ENCODE data around the gene NEURL2.

NEURL2 gene

GRCh38 chr20:45897289-45897688 lies 6.3 kb upstream of the NEURL2 start:
- H3K4me3 ChIP-seq (ENCODE audit: low read length): no peak overlapping the region
- no peak for TF ChIP-seq ZNF274 (IDR thresholded peaks at IDR 0.05; ENCODE audit: low read depth, low read length)

GRCh38 chr20:45896641-45897161 lies 5.7 kb upstream of the NEURL2 start:
- H3K4me3 ChIP-seq (ENCODE audit: low read length): no peak overlapping the region
- no peak for TF ChIP-seq ZNF274 (IDR thresholded peaks at IDR 0.05; ENCODE audit: low read depth, low read length)

DNA sequence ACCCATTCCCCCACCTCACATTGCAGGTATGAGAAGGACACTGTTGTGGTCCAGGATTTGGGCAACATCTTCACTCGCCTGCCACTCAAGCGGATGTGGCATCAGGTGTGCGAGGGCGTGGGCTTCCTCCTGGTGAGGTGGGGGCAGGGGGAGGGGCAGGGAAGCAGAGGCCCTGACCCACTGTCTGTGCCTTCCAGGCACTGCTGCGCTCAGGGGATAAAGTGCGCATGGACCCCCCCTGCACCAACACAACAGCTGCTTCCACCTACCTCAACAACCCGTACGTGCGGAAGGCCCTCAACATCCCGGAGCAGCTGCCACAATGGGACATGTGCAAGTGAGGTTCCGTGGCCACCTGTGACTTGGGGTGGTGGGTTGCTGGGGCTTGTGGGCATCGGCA lies 3.8 kb upstream of the NEURL2 start:
- no peak overlapping the region for H3K4me3 ChIP-seq (ENCODE audit: low read length)
- no peak for TF ChIP-seq ZNF274 (IDR thresholded peaks at IDR 0.05; ENCODE audit: low read depth, low read length)

DNA sequence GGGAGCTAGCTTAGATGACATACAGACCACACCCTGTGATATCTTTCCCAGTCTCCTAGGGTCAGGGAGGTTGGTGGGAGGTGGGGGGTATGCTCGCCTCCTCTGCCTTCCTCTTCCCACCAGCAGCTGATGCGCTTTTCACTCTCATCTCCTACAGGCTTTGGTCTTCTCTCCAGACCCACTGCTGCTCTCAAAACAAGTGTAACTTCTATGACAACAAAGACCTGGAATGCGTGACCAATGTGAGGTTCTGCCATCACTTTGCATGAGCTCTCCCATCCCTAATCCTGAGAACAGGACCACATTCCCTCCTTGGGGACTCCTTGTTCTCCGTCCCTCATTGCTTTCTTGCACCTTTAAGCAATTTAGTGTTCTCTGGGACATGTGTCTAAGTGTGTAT lies 2.8 kb upstream of the NEURL2 start:
- no peak for TF ChIP-seq ZNF274 (IDR thresholded peaks at IDR 0.05; ENCODE audit: low read depth, low read length)
- H3K4me3 ChIP-seq (ENCODE audit: low read length): no peak overlapping the region

DNA sequence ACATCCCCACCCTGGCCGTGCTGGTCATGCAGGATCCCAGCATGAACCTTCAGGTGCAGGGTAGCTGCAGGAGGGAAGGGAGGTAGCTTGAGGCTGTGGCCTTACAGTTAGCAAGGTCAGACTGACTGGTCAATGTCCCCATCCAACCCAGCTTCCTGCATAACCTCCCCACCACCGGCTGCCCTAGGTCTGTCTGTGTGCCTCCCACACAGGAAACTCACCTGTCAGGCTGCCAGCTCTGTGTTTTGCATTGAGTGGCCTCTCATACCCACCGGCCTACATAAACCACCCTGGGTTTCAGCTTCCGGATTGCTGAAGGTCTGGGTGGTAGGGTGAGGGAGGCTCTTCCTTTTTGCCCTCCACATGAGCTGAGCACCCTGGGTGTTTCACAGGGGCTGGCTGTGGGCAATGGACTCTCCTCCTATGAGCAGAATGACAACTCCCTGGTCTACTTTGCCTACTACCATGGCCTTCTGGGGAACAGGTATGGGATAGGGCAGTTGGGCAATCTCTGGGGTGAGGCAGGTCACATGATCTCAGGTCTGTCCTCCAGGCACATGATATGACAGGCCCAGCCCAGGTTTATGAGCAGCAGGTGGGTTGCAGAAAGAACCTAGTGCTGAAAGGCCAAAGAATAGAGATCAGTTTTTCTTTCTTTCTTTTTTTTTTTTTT lies 2.0 kb upstream of the NEURL2 start:
- H3K4me3 ChIP-seq (ENCODE audit: low read length): no peak overlapping the region
- TF ChIP-seq ZNF274 (IDR thresholded peaks at IDR 0.05; ENCODE audit: low read depth, low read length): no peak

DNA sequence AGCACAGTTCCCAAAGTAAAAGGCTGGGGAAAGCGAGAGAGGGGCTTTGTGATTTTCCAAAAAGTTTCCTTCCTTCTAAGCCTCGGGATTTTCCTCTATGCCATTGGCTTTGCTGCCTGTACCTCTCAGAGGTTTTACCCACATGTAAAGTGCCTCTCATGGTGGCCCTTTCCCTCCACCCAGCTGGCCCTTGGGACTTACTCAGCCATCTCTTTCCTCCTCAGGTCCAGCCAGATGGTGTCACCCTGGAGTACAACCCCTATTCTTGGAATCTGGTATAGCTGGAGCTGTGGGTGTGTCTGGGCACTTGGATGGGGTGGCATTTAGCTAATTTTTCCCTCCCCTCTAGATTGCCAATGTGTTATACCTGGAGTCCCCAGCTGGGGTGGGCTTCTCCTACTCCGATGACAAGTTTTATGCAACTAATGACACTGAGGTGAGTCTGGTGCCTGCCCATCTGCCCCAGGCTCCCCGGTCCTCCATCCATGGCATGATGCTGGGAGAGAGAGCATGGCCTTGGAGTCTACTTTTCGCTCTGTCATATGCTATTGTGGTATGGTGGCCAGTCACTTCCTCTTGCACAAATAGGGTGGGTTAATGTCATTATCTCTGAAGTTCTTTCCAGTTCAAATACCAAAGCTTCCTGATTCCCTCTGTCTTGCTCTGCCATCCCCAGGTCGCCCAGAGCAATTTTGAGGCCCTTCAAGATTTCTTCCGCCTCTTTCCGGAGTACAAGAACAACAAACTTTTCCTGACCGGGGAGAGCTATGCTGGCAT lies 1.2 kb upstream of the NEURL2 start:
- no peak for TF ChIP-seq ZNF274 (IDR thresholded peaks at IDR 0.05; ENCODE audit: low read depth, low read length)
- peak overlapping the region; percentile 76; the same call in 1 of the 2 replicates for H3K4me3 ChIP-seq (ENCODE audit: low read length)

- peak overlapping the region; percentile 76; the same call in 1 of the 2 replicates for H3K4me3 ChIP-seq (ENCODE audit: low read length)
- no peak for TF ChIP-seq ZNF274 (IDR thresholded peaks at IDR 0.05; ENCODE audit: low read depth, low read length)
These were observed 677 bp downstream of the NEURL2 start for GRCh38 chr20:45890077-45890984.

DNA sequence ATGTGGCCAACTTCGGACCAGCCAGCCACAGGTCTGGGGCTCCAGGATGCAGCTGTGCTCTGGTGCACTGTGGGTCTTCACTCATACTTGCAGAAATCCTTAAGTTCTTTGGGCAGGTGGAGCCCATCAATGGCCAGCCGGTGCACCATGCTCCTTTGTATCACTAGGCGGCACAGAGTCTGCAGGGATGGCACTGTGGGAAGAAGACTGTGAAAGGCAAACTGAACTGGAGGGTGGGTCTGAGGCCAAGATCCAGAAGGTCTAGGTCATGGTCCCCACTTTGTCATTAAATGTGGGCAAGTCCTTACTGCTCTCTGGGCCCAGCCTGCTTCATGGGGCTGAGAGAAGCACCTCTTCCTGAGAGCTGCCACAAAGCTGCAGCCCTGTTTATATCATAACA lies 2.3 kb downstream of the NEURL2 start:
- TF ChIP-seq ZNF274 (IDR thresholded peaks at IDR 0.05; ENCODE audit: low read depth, low read length): no peak
- H3K4me3 ChIP-seq (ENCODE audit: low read length): no peak overlapping the region

- no peak within 1 kb of the TSS for H3K4me3 ChIP-seq (ENCODE audit: low read length)
- no peak for TF ChIP-seq ZNF274 (IDR thresholded peaks at IDR 0.05; ENCODE audit: low read depth, low read length)
These were observed 3.7 kb downstream of the NEURL2 start, which contains the start of gene SPATA25 for GRCh38 chr20:45887346-45887715. SPATA25 (minus strand) TSS chr20:45887622; CDS start chr20:45887590, 32 bp downstream.

DNA sequence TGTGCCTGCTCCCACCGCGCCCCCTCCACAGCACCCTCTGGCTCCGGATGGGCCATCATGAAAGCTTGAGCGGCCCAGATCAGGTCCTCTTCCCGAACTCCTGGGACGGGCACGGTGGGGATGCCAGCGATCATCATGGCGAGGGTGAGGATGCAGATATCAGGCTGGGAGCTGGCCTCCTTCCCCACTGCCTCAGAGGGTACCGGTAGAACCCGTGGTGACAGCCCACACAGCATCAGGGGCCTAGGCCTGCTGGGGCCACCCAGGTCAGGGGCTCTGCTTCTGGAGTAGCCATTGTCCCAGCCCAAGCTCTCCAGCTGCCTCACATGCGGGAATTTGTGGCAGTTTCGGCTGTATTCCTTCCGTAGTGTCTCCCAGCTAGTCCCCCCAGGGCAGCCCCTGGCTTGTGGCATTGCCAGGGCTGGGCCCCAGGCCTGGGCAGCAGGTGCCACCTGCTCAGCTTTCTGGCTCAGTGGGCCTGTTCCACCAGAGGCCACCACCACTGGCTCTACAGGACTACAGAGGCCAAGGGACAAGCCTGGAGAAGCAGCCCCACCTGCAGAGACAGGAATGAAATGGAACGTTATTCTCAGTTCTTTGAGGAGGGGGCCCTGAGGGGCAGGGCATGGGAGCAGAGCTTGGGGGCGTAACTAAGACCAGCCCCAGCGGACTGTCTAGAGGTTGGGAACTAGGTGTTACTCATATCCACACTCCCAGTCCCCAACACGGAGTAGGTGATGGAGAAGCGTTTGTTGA lies 4.2 kb downstream of the NEURL2 start:
- H3K4me3 ChIP-seq (ENCODE audit: low read length): no peak overlapping the region
- no peak for TF ChIP-seq ZNF274 (IDR thresholded peaks at IDR 0.05; ENCODE audit: low read depth, low read length)

- H3K4me3 ChIP-seq (ENCODE audit: low read length): no peak overlapping the region
These were observed 7.9 kb downstream of the NEURL2 start for GRCh38 chr20:45883100-45883469.

GRCh38 chr20:45882469-45883099 lies 8.4 kb downstream of the NEURL2 start:
- TF ChIP-seq ZNF274 (IDR thresholded peaks at IDR 0.05; ENCODE audit: low read depth, low read length): no peak
- no peak overlapping the region for H3K4me3 ChIP-seq (ENCODE audit: low read length)

More at GRCh38 chr20:45883100-45883469, 7.9 kb downstream of the NEURL2 start:
- no peak for TF ChIP-seq ZNF274 (IDR thresholded peaks at IDR 0.05; ENCODE audit: low read depth, low read length)

Measured in GM08714 (cell line).